ENCODE results near the gene SLC17A7. TPM values are rescaled to one million over a fixed set of nuclear protein-coding genes. Genes with fewer than 3 reads are reported as not detected.
A peak's percentile ranks its signal among the peaks of the same experiment; 100 is the strongest.
"Not testable (repeated sequence)": the region's sequence is repeated elsewhere in the genome, so short reads cannot be mapped to it uniquely, and the experiment has no call there.

The SLC17A7 gene
- total RNA-seq, 1 donor from 2014 or later = 1.4 TPM

GRCh38 chr19:49473501-49473867 lies 32.2 kb upstream of the SLC17A7 start:
- intact Hi-C loops (cut with micrococcal nuclease); DNase-seq: not testable (repeated sequence)

GRCh38 chr19:49472936-49473335 lies 31.6 kb upstream of the SLC17A7 start:
- ATAC-seq (no peak), DNase-seq (no peak)
- intact Hi-C loops (cut with micrococcal nuclease) = no loop called here

More at GRCh38 chr19:49473501-49473867, 32.2 kb upstream of the SLC17A7 start:
- ATAC-seq = not testable (repeated sequence)

DNA sequence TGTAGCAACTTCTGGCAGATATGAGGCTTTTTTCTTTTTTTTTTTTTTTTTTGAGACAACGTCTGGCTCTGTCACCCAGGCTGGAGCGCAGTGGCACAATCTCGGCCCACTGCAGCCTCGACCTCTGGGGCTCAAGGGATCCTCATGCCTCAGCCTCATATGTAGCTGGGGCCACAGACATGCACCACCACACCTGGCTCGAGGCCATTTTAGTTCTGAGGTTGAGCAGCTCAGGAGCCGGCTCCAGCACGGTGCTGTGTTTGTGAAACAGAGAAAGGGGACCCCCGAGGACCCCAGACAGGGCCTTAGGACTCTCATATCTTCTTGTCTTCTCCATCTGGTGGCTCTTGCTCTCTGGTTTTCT lies 29.3 kb upstream of the SLC17A7 start:
- ATAC-seq (no peak), DNase-seq (no peak)
- intact Hi-C loops (cut with micrococcal nuclease) = no loop called here

GRCh38 chr19:49469828-49470614 lies 28.7 kb upstream of the SLC17A7 start:
- no peak for DNase-seq
- intact Hi-C loops (cut with micrococcal nuclease) = no loop called here

DNA sequence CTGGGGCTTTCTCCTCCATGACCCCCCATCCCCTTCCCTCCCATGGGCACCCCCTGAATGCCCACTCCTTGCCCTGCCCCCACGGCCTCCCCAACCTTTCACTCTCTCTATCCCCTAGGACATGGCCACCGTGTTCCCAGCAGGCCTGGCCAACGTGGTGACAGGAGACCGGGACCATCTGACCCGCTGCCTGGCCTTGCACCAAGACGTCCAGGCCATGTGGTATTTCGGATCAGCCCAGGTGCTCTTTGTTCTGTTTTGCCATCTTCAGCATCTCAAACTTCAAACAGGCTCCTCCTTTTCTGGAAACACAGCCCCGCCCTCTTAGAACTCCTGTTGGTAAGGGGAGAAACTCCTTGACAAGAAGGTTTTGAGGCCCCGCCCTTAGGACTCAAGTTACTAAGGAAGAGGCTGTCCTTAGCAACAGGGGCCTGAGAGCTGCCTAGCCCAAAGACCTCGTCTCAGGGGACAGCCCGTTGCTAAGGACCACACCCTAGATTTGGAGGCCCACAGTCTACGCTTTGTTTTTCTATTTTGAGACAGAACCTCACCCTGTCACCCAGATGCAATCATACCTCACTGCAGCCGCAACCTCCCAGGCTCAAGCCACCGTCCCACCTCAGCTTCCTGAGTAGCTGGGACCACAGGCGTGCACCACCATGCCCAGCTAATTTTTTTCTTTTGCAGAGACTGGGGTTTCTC lies 27.6 kb upstream of the SLC17A7 start:
- DNase-seq (peak; percentile 83), ATAC-seq (peak; percentile 87)
- intact Hi-C loops (cut with micrococcal nuclease) = no loop called here

More at GRCh38 chr19:49469828-49470614, 28.7 kb upstream of the SLC17A7 start:
- ATAC-seq = no peak

- no peak for DNase-seq
- no peak for ATAC-seq
- intact Hi-C loops (cut with micrococcal nuclease) = no loop called here
These were observed 26.9 kb upstream of the SLC17A7 start for GRCh38 chr19:49468199-49468598.

- no peak for DNase-seq
- no peak for ATAC-seq
- intact Hi-C loops (cut with micrococcal nuclease) = no loop called here
These were observed 24.0 kb upstream of the SLC17A7 start for GRCh38 chr19:49465371-49465770.

GRCh38 chr19:49463960-49464740 lies 22.8 kb upstream of the SLC17A7 start:
- intact Hi-C loops (cut with micrococcal nuclease) = no loop called here
- DNase-seq (no peak), ATAC-seq (no peak)

- DNase-seq (no peak), ATAC-seq (no peak)
- intact Hi-C loops (cut with micrococcal nuclease) = no loop called here
These were observed 21.2 kb upstream of the SLC17A7 start for GRCh38 chr19:49462492-49462891.

DNA sequence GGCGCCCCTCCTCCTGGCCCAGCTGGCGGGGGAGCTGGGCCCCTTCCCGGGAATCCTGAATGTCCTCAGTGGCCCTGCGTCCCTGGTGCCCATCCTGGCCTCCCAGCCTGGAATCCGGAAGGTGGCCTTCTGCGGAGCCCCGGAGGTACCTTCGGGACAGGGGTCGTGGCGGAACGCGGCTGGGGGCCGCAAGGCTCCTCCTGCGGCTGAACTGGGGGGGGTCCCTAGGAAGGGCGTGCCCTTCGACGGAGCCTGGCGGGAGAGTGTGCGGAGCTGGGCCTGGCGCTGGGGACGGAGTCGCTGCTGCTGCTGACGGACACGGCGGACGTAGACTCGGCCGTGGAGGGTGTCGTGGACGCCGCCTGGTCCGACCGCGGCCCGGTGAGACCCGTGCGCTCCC lies 20.3 kb upstream of the SLC17A7 start:
- intact Hi-C loops (cut with micrococcal nuclease) = no loop called here
- ATAC-seq (no peak), DNase-seq (no peak)

- intact Hi-C loops (cut with micrococcal nuclease); DNase-seq; ATAC-seq: not testable (repeated sequence)
These were observed 19.8 kb upstream of the SLC17A7 start for GRCh38 chr19:49461130-49461529.

DNA sequence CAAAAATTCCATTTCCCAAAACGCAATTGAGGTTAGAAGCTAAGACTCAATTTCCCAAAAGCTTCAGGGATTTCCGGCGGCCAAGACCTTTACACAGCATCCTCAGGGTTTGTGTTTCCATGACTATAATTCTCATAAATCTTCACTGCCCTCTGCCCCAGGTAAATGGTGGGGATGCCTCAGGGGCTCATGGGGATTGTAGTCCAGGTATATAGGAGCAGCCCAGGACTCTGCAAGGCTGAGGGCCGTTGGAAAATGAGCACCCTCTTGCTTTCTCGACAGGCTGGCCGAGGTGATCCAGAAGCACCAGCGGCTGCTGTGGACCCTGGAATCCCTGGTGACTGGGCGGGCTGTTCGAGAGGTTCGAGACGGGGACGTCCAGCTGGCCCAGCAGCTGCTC lies 18.1 kb upstream of the SLC17A7 start:
- DNase-seq = no peak
- no peak for ATAC-seq
- intact Hi-C loops (cut with micrococcal nuclease) = no loop called here

GRCh38 chr19:49458567-49458903 lies 17.2 kb upstream of the SLC17A7 start:
- DNase-seq (no peak), ATAC-seq (no peak)
- intact Hi-C loops (cut with micrococcal nuclease) = no loop called here

DNA sequence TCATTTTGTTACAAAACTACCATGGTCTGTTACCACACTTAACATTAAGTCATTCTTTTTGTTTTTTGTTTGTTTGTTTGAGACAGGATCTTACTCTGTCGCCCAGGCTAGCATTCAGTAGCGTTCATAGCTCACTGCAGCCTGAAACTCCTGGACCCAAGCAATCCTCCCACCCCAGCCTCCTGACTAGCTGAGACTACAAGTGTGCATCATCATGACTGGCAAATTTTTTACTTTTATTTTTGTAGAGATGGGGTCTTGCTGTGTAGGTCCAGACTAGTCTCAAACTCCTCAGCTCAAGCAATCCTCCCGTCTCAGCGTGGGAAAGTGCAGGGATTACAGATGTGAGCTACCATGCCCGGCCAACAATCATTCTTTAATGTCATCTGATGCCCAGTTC lies 15.0 kb upstream of the SLC17A7 start:
- ATAC-seq (no peak), DNase-seq (no peak)
- intact Hi-C loops (cut with micrococcal nuclease) = no loop called here

DNA sequence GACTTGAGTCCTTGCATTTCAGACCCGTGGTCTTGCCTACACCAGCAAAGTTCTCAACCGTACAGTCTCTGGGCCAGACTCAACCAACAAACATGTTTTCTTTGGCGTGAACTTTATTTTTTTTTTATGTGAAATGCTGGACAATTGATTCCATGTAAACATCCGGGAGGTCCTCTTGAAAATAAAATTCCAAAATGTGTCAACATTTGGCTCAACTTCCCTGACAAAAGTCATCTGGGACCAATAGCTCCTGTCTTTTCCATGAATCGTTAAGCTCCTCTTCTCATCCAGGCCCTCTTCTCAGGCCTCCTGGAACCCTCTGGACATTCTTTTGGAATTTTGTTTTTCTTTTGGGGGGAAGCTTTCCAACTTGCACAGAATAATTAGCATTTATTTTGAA lies 14.4 kb upstream of the SLC17A7 start:
- intact Hi-C loops (cut with micrococcal nuclease) = no loop called here
- ATAC-seq (no peak), DNase-seq (no peak)

- intact Hi-C loops (cut with micrococcal nuclease) = no loop called here
- no peak for ATAC-seq
- no peak for DNase-seq
These were observed 12.5 kb upstream of the SLC17A7 start for GRCh38 chr19:49453757-49454240.

- intact Hi-C loops (cut with micrococcal nuclease) = no loop called here
These were observed 11.9 kb upstream of the SLC17A7 start, which contains the start of gene ALDH16A1 for GRCh38 chr19:49453013-49453756. TSS of gene ALDH16A1 (plus strand) at chr19:49453225. CDS start at chr19:49453332, 107 bp downstream.

GRCh38 chr19:49451430-49452181 lies 10.3 kb upstream of the SLC17A7 start, which contains the start of gene PIH1D1:
TSS of gene PIH1D1 (minus strand) at chr19:49451814. CDS start at chr19:49451574, 240 bp downstream.
- ATAC-seq = peak; percentile 75
- intact Hi-C loops (cut with micrococcal nuclease) = no loop called here
- peak; percentile 94 for DNase-seq

More at GRCh38 chr19:49453013-49453756, 11.9 kb upstream of the SLC17A7 start, which contains the start of gene ALDH16A1:
- DNase-seq (peak; percentile 98), ATAC-seq (peak; percentile 91)

Data from left ventricle myocardium superior (tissue), 1 donor.